Amygdala (tissue), 56 donors: ENCODE results near the gene FCER1G.
A peak's percentile ranks its signal among the peaks of the same experiment; 100 is the strongest.
"Not testable (repeated sequence)": the region's sequence is repeated elsewhere in the genome, so short reads cannot be mapped to it uniquely, and the experiment has no call there.

Source experiments
- DNase-seq, 56 donors: peaks; one replicate each; lab custom pipeline; 2025; lab: John Stamatoyannopoulos, UW

The FCER1G gene

GRCh38 chr1:161200992-161201835 is 13.9 kb upstream of the FCER1G start:
- peak in 24 of 56 donors; percentile 24 to 69 (median 54) for DNase-seq

- DNase-seq: peak; percentile 62 to 99 (median 97)
Observed at GRCh38 chr1:161201836-161202712, 13.0 kb upstream of the FCER1G start, which contains the start of gene NDUFS2. Gene NDUFS2 (plus strand): TSS chr1:161202367. CDS start chr1:161202386, 19 bp downstream.

- DNase-seq: no peak
Observed at GRCh38 chr1:161206411-161207140, 8.5 kb upstream of the FCER1G start.

GRCh38 chr1:161207173-161207572 is 7.9 kb upstream of the FCER1G start:
- no peak for DNase-seq

GRCh38 chr1:161209790-161210409 is 5.2 kb upstream of the FCER1G start:
- peak in 39 of 56 donors; percentile 16 to 75 (median 55) for DNase-seq

GRCh38 chr1:161214369-161214768 is 726 bp upstream of the FCER1G start:
- peak in 1 of 56 donors; percentile 12 for DNase-seq

- DNase-seq: peak in 1 of 56 donors; percentile 22
Observed at GRCh38 chr1:161216945-161217712, 2.0 kb downstream of the FCER1G start.

GRCh38 chr1:161217831-161218230 is 2.7 kb downstream of the FCER1G start:
- DNase-seq: no peak

- no peak for DNase-seq
Observed at GRCh38 chr1:161218301-161219077, 3.4 kb downstream of the FCER1G start.

- no peak for DNase-seq
Observed at GRCh38 chr1:161219078-161219892, 4.2 kb downstream of the FCER1G start.

GRCh38 chr1:161220002-161220401 is 4.9 kb downstream of the FCER1G start:
- no peak for DNase-seq

- DNase-seq: no peak
Observed at GRCh38 chr1:161222175-161223019, 7.3 kb downstream of the FCER1G start.

- DNase-seq: no peak
Observed at GRCh38 chr1:161223805-161224694, 9.0 kb downstream of the FCER1G start.

- not testable (repeated sequence) for DNase-seq
Observed at GRCh38 chr1:161224695-161225087, 9.6 kb downstream of the FCER1G start.

- no peak for DNase-seq
Observed at GRCh38 chr1:161225178-161225533, 10.1 kb downstream of the FCER1G start.
